ENCODE measurements around the gene C11orf97.
"Not testable (repeated sequence)": the region's sequence is repeated elsewhere in the genome, so short reads cannot be mapped to it uniquely, and the experiment has no call there.

C11orf97 gene

GRCh38 chr11:94557992-94558391, 45.7 kb downstream of the C11orf97 start:
- DNase-seq (ENCODE audit: low read depth): no peak

GRCh38 chr11:94558468-94558867, 46.2 kb downstream of the C11orf97 start:
- DNase-seq (ENCODE audit: low read depth): no peak

GRCh38 chr11:94558932-94559331, 46.7 kb downstream of the C11orf97 start:
- no peak for DNase-seq (ENCODE audit: low read depth)

- DNase-seq (ENCODE audit: low read depth): no peak
Measured at GRCh38 chr11:94559361-94559760, 47.1 kb downstream of the C11orf97 start.

- no peak for DNase-seq (ENCODE audit: low read depth)
Measured at GRCh38 chr11:94560834-94561233, 48.6 kb downstream of the C11orf97 start.

- DNase-seq (ENCODE audit: low read depth): no peak
Measured at GRCh38 chr11:94563176-94563847, 51.1 kb downstream of the C11orf97 start.

GRCh38 chr11:94563848-94564467, 51.7 kb downstream of the C11orf97 start:
- DNase-seq (ENCODE audit: low read depth): no peak

- no peak for DNase-seq (ENCODE audit: low read depth)
Measured at GRCh38 chr11:94567181-94567670, 55.0 kb downstream of the C11orf97 start, which contains the start of gene PIWIL4. Gene PIWIL4, plus strand, starts transcription at chr11:94567368. Its CDS starts 151 bp downstream, at chr11:94567519.

- DNase-seq (ENCODE audit: low read depth): no peak
Measured at GRCh38 chr11:94568200-94568599, 55.9 kb downstream of the C11orf97 start.

- DNase-seq (ENCODE audit: low read depth): no peak
Measured at GRCh38 chr11:94568717-94569116, 56.5 kb downstream of the C11orf97 start.

GRCh38 chr11:94572975-94573374, 60.7 kb downstream of the C11orf97 start:
- DNase-seq (ENCODE audit: low read depth): not testable (repeated sequence)

GRCh38 chr11:94574193-94574961, 62.1 kb downstream of the C11orf97 start:
- DNase-seq (ENCODE audit: low read depth): no peak

- no peak for DNase-seq (ENCODE audit: low read depth)
Measured at GRCh38 chr11:94576306-94576705, 64.0 kb downstream of the C11orf97 start.

GRCh38 chr11:94577841-94578240, 65.6 kb downstream of the C11orf97 start:
- DNase-seq (ENCODE audit: low read depth): no peak

Data from stimulated activated CD4-positive, alpha-beta T cell treated with anti-CD3 and anti-CD28 coated beads, Interleukin-2, amount 100 ng/mL, for 4 hours (primary cell).